GM12892 (cell line): Measurements from ENCODE around the gene SLC50A1.

Experiments used
- DNase-seq: peaks from one replicate; pipeline ENCODE4 v3.0.0; 2011; ENCODE audit not compliant: insufficient read length
- FAIRE-seq: peaks from 2 replicates; lab custom pipeline; 2011; peaks lifted over from hg19 to GRCh38; lab: Jason Lieb, UNC
- POLR2A ChIP-seq: IDR thresholded peaks from 2 replicates; pipeline ENCODE4 v1.6.1; 2011; ENCODE audit warnings: low read depth, low read length, control low read depth
- POLR2AphosphoS5 ChIP-seq: IDR thresholded peaks from 2 replicates; pipeline ENCODE4 v1.6.1; 2011; ENCODE audit warnings: low read depth, low read length, control low read depth
- TAF1 ChIP-seq: IDR thresholded peaks from 2 replicates; pipeline ENCODE4 v1.6.1; 2011; ENCODE audit warnings: low read depth, mild to moderate bottlenecking, control low read depth, low read length, borderline replicate concordance

The SLC50A1 gene

DNA sequence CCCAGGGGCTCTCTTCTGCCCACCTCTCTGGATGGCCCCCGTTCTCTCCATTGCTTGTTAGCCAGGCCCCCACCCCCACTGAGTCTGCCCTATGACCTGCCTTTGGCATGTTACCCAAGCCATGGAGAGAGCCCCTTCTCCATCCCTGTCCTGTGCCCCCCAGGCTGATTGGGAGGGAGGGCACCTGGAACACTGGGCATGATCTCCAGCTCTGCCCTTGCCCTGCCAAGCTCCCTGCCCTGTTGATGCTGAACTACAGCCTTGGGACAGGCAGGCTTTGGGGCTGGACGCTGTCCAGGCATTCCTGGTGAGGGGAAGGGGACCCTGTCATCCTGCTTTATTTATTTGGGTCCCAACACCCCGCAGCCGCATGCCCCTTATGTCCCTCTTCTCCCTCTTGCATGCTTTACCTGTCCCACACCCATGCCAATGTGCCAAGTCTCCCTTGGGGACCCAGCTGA is 48.7 kb downstream of the SLC50A1 start:
- TF ChIP-seq TAF1, result no peak
- no peak for FAIRE-seq
- DNase-seq, result no peak

DNA sequence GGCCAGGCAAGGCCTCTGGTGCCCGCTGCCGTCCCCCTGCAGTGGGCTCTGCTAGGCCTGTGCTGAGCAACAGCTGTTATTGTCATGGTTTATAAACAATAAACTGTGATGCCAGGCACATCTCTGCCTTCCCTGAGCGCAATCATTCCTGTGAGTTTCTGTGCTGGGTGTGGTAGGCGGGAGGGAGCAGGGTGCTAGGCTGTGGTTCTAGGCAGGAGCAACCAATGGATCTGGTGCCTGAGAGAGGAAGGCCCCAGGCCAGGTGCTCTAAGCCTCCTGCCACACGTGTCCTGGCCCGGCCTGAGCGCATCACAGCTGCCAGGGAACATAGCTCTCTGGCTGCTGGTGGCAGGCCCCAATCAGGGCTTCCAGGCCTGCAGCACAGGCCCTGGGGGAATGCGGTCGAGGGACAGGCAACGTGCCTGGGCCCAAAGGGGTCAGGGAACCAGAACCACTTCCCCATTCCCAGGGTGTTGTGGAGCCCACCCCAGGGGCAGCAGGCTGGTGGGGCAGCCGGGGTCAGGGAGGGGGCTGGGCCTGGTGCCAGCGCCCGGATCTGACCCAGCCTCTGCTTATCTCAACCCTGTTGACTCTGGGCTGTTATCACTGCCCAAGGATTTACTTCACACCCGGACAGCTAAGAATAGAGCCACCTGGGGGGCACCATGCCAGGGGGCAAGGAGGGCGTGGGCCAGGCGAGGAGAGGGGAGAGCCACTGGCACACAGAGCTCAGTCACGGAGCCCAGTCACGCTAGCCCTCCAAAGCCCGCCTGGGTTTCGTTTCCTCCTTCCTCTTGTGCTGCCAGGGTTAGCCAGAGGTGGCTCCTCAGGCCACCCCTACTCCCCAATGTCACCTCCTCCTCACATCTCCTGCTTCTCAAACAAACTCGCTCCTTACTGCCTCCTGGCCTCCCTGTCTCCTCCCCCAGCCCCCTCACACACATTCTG is 49.5 kb downstream of the SLC50A1 start:
- peak; percentile 87 for FAIRE-seq
- TF ChIP-seq POLR2A (peak; percentile 43; the same call in 1 of the 2 replicates), TAF1 (no peak), POLR2AphosphoS5 (no peak)
- peak; percentile 88 for DNase-seq

DNA sequence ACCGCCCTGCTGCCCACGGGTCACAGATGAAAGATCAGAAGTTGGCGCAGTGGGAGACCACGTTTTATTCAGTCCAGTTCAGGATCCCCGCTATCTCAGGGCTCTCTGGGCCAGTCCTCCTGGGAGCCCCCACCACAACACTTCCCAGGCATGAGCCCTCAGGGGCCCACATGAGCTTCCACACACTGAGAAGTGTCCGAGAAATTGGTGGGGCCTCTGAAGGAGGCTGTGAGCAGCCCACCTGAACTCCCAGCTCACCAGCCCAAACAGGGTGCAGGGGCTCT is 50.1 kb downstream of the SLC50A1 start:
- DNase-seq (no peak), FAIRE-seq (peak; percentile 57)
- TF ChIP-seq POLR2A (no peak), TAF1 (no peak), POLR2AphosphoS5 (no peak)

DNA sequence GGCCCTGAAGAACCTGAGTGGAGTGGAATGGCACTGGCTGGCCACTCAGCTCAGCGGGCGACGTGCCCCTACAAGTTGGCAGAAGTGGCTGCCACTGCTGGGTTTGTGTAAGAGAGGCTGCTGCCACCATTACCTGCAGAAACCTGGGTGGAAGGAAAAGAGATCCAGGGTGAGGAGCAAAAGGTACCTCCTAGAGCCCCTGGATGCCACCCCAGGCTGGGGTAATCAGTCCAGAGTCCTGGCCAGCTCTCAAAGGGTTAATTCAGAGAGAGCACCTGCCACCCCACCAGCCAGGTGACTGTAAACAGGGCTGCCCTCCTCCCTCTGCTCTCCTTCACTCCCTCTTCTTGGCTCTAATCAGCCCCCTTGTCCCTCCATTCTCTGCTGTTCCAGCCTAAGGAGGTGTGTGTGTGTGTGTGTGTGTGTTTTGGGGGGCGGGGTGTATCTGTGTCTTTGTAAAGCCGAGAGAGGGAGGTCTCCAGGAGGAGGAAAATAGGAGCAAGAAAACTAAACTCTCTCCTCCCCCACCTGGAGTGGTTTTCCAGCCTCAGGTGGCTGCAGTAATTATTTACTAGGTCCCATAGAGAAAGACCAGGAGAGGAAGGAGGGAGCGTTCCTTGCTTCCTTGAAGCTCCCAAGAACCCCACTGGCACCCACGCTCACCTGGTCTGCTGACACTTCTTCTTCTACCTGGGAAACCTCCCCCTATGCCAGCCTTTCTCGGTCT is 50.6 kb downstream of the SLC50A1 start:
- TF ChIP-seq POLR2AphosphoS5, result no peak
- TF ChIP-seq POLR2A, result no peak
- TF ChIP-seq TAF1, result no peak
- peak; percentile 69 for FAIRE-seq
- no peak for DNase-seq

DNA sequence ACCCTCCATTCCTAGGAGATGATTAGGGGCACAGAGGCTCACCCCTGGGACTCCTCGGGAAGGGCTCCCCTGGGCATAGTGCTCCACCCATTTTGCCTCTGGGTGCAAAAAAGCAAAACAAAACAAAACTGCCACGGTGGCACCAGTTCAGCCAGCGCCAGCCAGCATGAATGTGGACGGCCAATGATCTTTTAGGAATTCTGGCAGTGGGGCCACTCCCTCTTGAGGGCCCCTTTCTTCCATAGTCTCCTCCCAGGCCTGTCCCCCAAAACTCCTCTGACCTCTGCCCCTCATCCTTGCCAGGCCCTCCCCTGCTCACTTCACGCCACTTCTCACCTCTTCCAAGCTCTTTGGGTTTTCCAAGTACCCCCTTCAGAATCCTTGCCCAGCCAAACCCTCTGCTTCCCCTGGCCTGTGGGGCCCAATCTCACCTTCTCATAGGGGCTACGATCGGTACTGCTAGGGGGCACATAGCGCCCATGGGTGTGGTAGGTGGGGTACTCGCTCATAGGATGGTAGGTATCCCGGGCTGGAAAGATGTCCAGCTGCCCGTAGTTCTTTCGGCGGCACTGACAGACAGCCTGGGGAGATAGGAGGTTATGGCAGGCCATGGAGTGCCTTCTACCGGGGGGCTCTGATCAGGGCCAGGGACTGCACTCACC is 51.3 kb downstream of the SLC50A1 start:
- no peak for FAIRE-seq
- TF ChIP-seq POLR2AphosphoS5 (no peak), POLR2A (no peak), TAF1 (no peak)
- DNase-seq, result no peak

DNA sequence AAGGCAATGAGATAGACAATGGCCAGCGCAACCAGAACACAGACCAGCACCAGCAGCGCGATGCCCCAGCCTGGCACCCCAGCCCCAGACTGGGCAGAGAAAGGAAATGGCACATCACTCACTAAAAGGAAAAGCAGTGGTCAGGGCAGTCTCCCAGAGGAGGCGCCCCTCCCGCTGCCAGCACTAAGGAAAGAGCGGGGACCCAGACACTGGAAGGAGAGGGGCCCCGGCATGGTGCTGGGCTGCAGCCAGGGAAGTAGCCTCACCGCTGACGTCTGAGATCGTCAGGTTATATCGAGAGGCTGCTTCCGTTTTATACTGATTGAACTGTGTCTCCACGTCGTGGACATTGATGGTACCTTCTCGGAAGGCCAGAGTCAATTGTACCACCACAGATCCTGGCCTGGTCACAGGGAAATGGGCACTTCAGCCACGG is 51.8 kb downstream of the SLC50A1 start:
- no peak for TF ChIP-seq TAF1
- no peak for TF ChIP-seq POLR2A
- no peak for TF ChIP-seq POLR2AphosphoS5
- no peak for FAIRE-seq
- DNase-seq, result no peak

DNA sequence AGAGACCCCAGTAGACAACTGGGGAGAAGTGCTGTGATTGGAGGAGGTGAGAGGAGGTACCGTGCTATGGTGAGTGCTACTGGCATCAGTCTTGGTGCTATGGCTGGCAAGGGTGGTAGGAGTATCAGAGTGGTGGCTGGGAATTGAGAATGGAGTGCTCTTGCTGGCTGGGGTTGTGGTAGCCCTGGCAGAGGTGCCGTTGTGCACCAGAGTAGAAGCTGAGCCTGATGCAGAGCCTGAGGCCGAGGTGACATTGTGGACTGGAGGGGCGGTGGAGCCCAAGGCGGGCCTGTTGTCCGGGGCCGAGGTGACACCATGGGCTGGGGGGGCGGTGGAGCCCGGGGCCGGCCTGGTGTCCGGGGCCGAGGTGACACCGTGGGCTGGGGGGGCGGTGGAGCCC is 52.6 kb downstream of the SLC50A1 start:
- FAIRE-seq, result no peak
- no peak for DNase-seq
- no peak for TF ChIP-seq TAF1
- TF ChIP-seq POLR2A, result no peak
- no peak for TF ChIP-seq POLR2AphosphoS5
